ENCODE measurements around the gene COPS7B.

- TF ChIP-seq CTCF (IDR thresholded peaks at IDR 0.05) (no peak), POLR2A (IDR thresholded peaks at IDR 0.05) (no peak)
Measured at GRCh38 chr2:231794383-231794782, 8.1 kb downstream of the COPS7B start.
